NT2/D1 (cell line): Measurements from ENCODE around the gene ERC1.

Experiments
- DNase-seq: peaks from one replicate; pipeline ENCODE4 v3.0.0-alpha.2; 2011; ENCODE audit warnings: low read depth, low spot score
- H3K27me3 ChIP-seq: 2 replicates; pipeline ENCODE4 v1.6.0; 2011; ENCODE audit warnings: mild to moderate bottlenecking; ENCODE audit not compliant: insufficient read length, insufficient read depth
- H3K36me3 ChIP-seq: 2 replicates; pipeline ENCODE4 v1.6.1; 2011; ENCODE audit warnings: mild to moderate bottlenecking, low read length, mixed read lengths; ENCODE audit not compliant: insufficient read depth, insufficient read length
- H3K4me1 ChIP-seq: 2 replicates; pipeline ENCODE4 v1.5.1; 2011; ENCODE audit not compliant: insufficient read depth, insufficient read length
- H3K4me3 ChIP-seq: 2 replicates; pipeline ENCODE4 v1.5.1; 2011; ENCODE audit warnings: low read depth; ENCODE audit not compliant: insufficient read length
- H3K9ac ChIP-seq: 2 replicates; pipeline ENCODE4 v1.6.0; 2011; ENCODE audit warnings: low read depth; ENCODE audit not compliant: insufficient read length
- H3K9me3 ChIP-seq: 2 replicates; pipeline ENCODE4 v1.5.1; 2011; ENCODE audit warnings: mild to moderate bottlenecking, low read length; ENCODE audit not compliant: insufficient read depth
- SUZ12 ChIP-seq: IDR thresholded peaks from 2 replicates; pipeline ENCODE4 v1.6.1; 2011; ENCODE audit not compliant: insufficient read length, insufficient read depth; ENCODE audit errors: extremely low read depth
- YY1 ChIP-seq: IDR thresholded peaks from 2 replicates; pipeline ENCODE4 v1.6.1; 2011; ENCODE audit not compliant: insufficient read length, insufficient read depth
- ZNF274 ChIP-seq: IDR thresholded peaks from 2 replicates; pipeline ENCODE4 v1.6.1; 2011; ENCODE audit warnings: mild to moderate bottlenecking, low read depth, low read length

The ERC1 gene

DNA sequence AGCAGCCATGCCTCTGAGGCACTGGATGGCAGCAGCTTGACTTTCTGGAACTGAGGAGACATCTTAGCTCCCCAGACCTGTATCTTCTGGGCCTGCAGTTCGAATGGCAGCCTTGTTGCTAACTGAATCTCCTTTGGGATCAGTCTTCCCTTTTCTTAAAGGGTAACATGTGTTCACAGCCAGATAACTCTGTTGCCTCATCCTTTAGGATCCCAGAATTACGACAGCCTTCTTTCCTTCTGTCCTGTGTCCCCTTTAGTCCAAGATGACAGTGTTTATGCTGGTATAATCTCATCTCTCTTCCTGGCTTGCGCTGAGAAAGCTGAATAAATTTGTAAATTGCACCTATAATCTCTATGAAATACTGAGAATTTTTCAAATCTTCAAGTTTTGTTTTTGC, 9.1 kb upstream of the ERC1 start:
- Histone ChIP-seq H3K4me1 (no peaks in the 10 kb centered on the region), H3K9me3 (no peaks in the 10 kb centered on the region), H3K27me3 (no peaks in the 10 kb centered on the region), H3K36me3 (no peaks in the 10 kb centered on the region), H3K4me3 (no peak overlapping the region), H3K9ac (no peak overlapping the region)
- TF ChIP-seq SUZ12 (no peak), YY1 (no peak), ZNF274 (no peak)
- DNase-seq = no peak

GRCh38 chr12:988646-989045, 2.4 kb upstream of the ERC1 start:
- H3K36me3 ChIP-seq = no peaks in the 10 kb centered on the region
- H3K4me1 ChIP-seq = peaks cover 2% of the 10 kb centered on the region
- no peak for TF ChIP-seq SUZ12
- no peak for TF ChIP-seq ZNF274
- TF ChIP-seq YY1 = no peak
- no peak overlapping the region for H3K4me3 ChIP-seq
- H3K27me3 ChIP-seq = peaks cover 5% of the 10 kb centered on the region
- H3K9ac ChIP-seq = no peak overlapping the region
- no peaks in the 10 kb centered on the region for H3K9me3 ChIP-seq
- DNase-seq = no peak

- no peak overlapping the region for H3K4me3 ChIP-seq
Measured at GRCh38 chr12:989051-989450, 2.0 kb upstream of the ERC1 start.

GRCh38 chr12:989751-990660, 1.0 kb upstream of the ERC1 start:
- Histone ChIP-seq H3K9ac (peak overlapping the region; percentile 97), H3K36me3 (no peaks in the 10 kb centered on the region), H3K4me3 (peak overlapping the region; percentile 71), H3K4me1 (peaks cover 2% of the 10 kb centered on the region), H3K9me3 (no peaks in the 10 kb centered on the region), H3K27me3 (peaks cover 5% of the 10 kb centered on the region)
- peak; percentile 56 for DNase-seq
- TF ChIP-seq ZNF274 = no peak
- no peak for TF ChIP-seq SUZ12
- no peak for TF ChIP-seq YY1

More at GRCh38 chr12:989051-989450, 2.0 kb upstream of the ERC1 start:
- no peaks in the 10 kb centered on the region for H3K9me3 ChIP-seq
- peaks cover 5% of the 10 kb centered on the region for H3K27me3 ChIP-seq
- peaks cover 2% of the 10 kb centered on the region for H3K4me1 ChIP-seq
- no peak for DNase-seq
- H3K9ac ChIP-seq = peak overlapping the region; percentile 5
- TF ChIP-seq YY1 = no peak
- no peak for TF ChIP-seq SUZ12
- no peak for TF ChIP-seq ZNF274
- no peaks in the 10 kb centered on the region for H3K36me3 ChIP-seq

- no peaks in the 10 kb centered on the region for H3K9me3 ChIP-seq
- H3K4me1 ChIP-seq = peaks cover 2% of the 10 kb centered on the region
- H3K27me3 ChIP-seq = peaks cover 5% of the 10 kb centered on the region
- TF ChIP-seq YY1 (no peak), ZNF274 (no peak), SUZ12 (no peak)
- H3K4me3 ChIP-seq = peak overlapping the region; percentile 62
- peak overlapping the region; percentile 73 for H3K9ac ChIP-seq
- DNase-seq = peak; percentile 47
- H3K36me3 ChIP-seq = no peaks in the 10 kb centered on the region
Measured at GRCh38 chr12:991350-992333, 619 bp downstream of the ERC1 start.

DNA sequence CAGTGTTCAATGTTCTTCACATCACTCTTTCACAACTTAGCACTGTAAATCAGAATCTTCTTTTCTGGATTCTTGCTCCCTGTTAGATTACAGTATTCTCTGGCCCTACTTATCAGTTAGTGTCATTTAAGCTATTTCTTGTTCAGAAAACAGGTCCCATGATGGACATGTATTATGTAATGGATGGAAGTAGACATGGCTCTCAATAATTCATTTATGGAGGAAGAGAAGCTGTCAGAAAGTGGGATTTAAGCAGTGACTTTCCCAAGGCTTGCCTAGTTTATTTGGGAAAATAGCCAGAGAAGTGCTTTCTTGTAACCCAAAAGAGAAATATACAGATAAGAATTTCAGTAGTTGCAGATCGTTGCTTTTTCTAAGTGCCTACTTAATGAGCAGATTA, 1.6 kb downstream of the ERC1 start:
- H3K9ac ChIP-seq = no peak overlapping the region

More for the DNA sequence above, 1.6 kb downstream of the ERC1 start:
- Histone ChIP-seq H3K4me3 (peak overlapping the region; percentile 62), H3K9me3 (no peaks in the 10 kb centered on the region), H3K27me3 (peaks cover 5% of the 10 kb centered on the region), H3K4me1 (peaks cover 2% of the 10 kb centered on the region), H3K36me3 (no peaks in the 10 kb centered on the region)
- DNase-seq = no peak
- TF ChIP-seq SUZ12 (no peak), YY1 (no peak), ZNF274 (no peak)
